ENCODE measurements around the gene CFAP141. TPM values are rescaled to one million over a fixed set of nuclear protein-coding genes. Genes with fewer than 3 reads are reported as not detected.

The CFAP141 gene
- total and polyA plus RNA-seq, 2 of the 13 experiments (the other 11 are each of a cell fraction or from before 2014, with no cell fraction given): not detected

DNA sequence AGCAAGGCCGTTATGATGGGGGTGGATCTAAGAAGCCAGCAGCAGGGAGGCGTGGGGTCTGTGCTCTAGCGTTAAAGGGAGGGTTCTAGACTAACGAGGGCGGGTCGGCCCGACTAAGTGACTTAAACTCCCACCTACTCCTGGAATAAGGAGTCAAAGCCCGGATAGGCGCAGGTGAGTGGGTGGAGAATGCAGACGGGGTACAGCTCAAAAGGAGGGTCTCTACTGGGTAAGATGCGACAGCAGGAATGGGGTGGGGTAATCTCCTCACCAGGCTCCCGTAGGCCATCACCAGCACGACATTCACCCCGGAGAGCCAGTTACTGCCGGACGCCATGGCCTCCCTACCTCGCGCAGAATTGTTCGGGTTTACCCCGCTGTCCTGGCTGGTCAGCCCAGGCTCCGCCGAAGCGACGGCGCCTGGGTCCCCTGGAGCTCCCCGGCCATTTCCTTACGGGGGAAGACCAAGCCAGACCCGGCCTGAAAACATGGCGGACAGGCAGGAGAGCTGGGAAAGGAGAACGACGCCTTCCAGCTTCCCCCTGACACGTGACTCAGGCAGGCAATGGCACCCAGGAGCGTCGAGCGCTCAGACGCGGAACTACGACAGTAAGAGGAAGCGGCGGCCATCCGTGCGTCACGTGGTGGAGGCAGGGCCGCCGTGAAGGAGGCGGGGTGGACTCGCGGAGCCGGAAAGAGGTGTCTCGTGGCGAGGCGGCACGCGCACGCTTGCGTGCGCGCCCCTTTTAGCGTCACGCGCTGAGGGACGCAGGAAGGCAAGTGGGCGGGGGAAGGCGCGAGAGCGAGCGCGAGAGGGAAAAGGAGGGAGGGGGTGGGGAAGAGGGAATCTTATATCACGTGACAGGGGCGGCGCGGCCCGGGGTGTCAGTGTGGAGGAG is 14.2 kb upstream of the CFAP141 start, which contains the start of gene UBAP2L (continued):
- TF ChIP-seq, protein P1, sequence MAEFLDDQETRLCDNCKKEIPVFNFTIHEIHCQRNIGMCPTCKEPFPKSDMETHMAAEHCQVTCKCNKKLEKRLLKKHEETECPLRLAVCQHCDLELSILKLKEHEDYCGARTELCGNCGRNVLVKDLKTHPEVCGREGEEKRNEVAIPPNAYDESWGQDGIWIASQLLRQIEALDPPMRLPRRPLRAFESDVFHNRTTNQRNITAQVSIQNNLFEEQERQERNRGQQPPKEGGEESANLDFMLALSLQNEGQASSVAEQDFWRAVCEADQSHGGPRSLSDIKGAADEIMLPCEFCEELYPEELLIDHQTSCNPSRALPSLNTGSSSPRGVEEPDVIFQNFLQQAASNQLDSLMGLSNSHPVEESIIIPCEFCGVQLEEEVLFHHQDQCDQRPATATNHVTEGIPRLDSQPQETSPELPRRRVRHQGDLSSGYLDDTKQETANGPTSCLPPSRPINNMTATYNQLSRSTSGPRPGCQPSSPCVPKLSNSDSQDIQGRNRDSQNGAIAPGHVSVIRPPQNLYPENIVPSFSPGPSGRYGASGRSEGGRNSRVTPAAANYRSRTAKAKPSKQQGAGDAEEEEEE (CRISPR knock-in tag; IDR thresholded peaks at IDR 0.05; ENCODE audit: borderline replicate concordance): no peak
- TF ChIP-seq RNF2 (conservative IDR thresholded peaks at IDR 0.05; ENCODE audit: low read depth): peak; percentile 93
- TF ChIP-seq ZNF280D (CRISPR knock-in tag; IDR thresholded peaks at IDR 0.05): peak; percentile 86; the same call in 1 of the 2 replicates
- TF ChIP-seq NR3C1 (CRISPR knock-in tag; IDR thresholded peaks at IDR 0.05): no peak
- TF ChIP-seq ZNF570 (CRISPR knock-in tag; IDR thresholded peaks at IDR 0.05; ENCODE audit: borderline replicate concordance): no peak
- TF ChIP-seq ATRX (CRISPR knock-in tag; IDR thresholded peaks at IDR 0.05; ENCODE audit: borderline replicate concordance): no peak
- TF ChIP-seq SRSF4 (IDR thresholded peaks at IDR 0.05; ENCODE audit: low read depth, low read length, poor library complexity, severe bottlenecking): no peak
- TF ChIP-seq KDM2A (CRISPR knock-in tag; IDR thresholded peaks at IDR 0.05; ENCODE audit: borderline replicate concordance, low read depth): peak; percentile 82
- TF ChIP-seq CHD2 (IDR thresholded peaks at IDR 0.05; ENCODE audit: low read depth, low read length): 0 out of 2 replicates have a peak, but pooled peaks have one; percentile 26
- TF ChIP-seq ZNF562 (CRISPR knock-in tag; IDR thresholded peaks at IDR 0.05; ENCODE audit: borderline replicate concordance): no peak
- TF ChIP-seq HNF1A (IDR thresholded peaks at IDR 0.05; ENCODE audit: low read depth): peak; percentile 8; the same call in 1 of the 2 replicates
- peak; percentile 73; the same call in 1 of the 2 replicates for TF ChIP-seq HNF1A (CRISPR knock-in tag; IDR thresholded peaks at IDR 0.05; ENCODE audit: borderline replicate concordance)
- no peak for TF ChIP-seq FOSL1 (CRISPR knock-in tag; IDR thresholded peaks at IDR 0.05; ENCODE audit: borderline replicate concordance)
- TF ChIP-seq ZNF136 (CRISPR knock-in tag; IDR thresholded peaks at IDR 0.05; ENCODE audit: low read depth): peak; percentile 83; the same call in 1 of the 2 replicates
- TF ChIP-seq TFDP1 (CRISPR knock-in tag; IDR thresholded peaks at IDR 0.05; ENCODE audit: borderline replicate concordance): peak; percentile 96
- peak; percentile 92 for TF ChIP-seq ZNF558 (CRISPR knock-in tag; IDR thresholded peaks at IDR 0.05; ENCODE audit: borderline replicate concordance)

Measured in HepG2 (cell line).